Stimulated activated CD8-positive, alpha-beta memory T cell treated with anti-CD3 and anti-CD28 coated beads, Interleukin-7, amount 100 ng/mL, for 1 hour (primary cell): ENCODE results near the gene KIF11.

Experiments
- DNase-seq, 2 donors: peaks; one replicate each; pipeline ENCODE4 v3.0.0-alpha.2; 2020; ENCODE audit warnings: low read depth in 2 of 2

The KIF11 gene

DNA sequence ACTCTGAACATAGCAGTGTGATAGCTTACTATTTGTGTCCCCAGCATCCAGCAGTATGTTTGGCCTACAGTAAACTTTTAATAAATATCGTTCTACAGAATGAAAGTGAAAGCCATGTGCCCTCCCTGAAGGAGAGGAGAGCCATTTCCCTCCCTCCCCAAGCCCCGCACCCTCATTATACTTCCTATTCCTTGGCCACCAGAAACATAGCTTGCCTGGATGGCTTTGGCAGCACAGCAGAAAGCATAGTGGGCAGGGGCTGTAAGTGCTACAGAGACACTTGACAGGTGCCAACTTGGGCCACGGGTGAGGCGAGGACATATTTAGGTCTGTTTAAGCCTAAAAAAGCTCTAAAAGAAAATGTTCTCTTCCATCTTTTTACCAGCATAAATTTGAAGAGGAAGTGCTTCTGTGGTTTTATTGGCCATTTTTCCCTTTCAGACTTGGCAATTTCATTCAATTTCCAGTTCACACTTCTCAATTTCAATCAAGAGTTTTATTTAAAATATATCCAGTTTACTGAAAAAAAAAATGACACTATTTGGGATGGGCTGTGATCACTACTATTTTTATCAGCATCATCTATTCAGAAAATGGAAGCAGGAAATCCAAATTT, 109.5 kb downstream of the KIF11 start:
- no peak for DNase-seq
